DMS 273 treated with DMSO at 0.1 percent for 48 hours (cell line): ENCODE results near the gene SECTM1.
A peak's percentile ranks its signal among the peaks of the same experiment; 100 is the strongest.

Source experiments
- DNase-seq: peaks from one replicate; lab custom pipeline; 2025; lab: John Stamatoyannopoulos, UW

Gene SECTM1

DNA sequence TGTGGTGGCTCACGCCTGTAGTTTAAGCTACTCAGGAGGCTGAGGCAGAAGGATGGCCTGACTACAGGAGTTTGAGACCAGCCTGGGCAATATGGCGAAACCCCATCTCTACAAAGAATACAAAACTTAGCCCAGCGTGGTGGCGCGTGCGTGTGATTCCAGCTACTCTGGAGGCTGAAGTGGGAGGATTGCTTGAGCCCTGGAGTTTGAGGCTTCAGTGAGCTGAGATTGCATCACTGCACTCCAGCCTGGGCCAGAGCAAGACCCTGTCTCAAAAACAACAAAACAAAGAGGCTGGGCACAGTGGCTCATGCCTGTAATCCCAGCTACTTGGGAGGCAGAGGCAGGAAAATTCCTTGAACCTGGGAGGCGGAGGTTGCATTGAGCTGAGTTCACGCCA lies 53.0 kb downstream of the SECTM1 start:
- no peak for DNase-seq

DNA sequence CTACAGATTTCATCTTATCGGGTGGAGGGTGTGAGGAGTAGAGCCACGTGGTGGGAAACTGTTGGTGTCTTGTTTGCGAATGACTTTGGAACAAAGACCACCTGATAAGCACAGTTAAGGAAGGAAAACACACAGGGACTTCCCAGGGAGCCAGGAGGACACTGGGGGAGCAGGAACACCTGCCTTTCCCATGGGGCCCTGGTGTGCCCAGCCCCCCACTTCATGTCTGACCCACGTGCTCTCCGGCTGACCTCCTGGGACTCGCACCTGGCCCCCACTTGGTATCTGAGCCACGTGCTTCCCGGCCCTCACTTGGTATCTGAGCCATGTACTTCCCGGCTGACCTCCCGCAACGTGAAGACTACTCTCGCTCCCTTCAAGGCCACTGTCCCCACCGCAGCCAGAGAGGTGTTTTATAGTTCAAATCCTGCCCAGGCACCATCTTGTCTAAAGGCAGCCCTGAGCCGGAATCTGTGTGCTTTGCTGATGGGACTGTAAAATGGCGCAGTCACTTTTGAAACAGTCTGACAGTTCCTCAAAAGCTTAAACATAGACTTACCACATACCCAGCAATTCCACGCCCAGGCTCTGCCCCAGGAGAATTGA lies 54.7 kb downstream of the SECTM1 start:
- DNase-seq, result no peak

DNA sequence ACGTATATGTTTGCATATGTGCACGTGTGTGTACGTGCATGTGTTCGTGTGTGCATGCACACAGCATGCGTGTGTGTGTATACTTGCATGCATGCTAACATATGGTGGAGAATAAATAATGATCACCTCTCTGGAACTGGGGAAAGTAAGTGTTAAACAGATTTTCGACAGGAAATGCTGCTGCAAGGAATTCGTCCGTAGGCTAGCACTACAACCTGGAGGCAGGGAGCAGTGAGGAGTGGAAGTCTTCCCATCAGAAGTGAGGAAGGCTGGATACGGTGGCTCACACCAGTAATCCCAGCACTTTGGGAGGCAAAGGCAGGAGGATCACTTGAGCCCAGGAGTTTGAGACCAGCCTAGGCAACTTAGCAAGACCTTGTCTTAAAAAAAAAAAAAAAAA lies 55.3 kb downstream of the SECTM1 start:
- DNase-seq, result no peak

DNA sequence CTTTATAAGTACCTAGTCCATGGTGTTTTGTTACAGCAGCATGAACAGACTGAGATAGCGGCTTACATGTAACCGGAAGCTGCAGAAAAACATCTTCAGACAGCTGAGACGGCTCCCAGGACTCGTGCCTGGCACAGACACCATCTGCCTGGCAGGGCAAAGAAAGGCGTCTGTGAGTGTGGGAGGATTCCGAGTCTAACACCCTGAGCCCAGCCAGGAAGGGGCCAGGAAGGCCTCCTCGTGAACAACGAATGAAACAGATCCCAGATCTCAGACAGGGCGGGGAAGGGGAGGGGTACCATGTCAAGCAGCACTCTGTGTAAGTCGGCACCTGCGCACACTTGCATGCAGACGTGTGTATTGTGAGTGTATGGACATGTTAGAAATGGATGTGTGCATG lies 55.7 kb downstream of the SECTM1 start:
- peak; percentile 36 for DNase-seq

DNA sequence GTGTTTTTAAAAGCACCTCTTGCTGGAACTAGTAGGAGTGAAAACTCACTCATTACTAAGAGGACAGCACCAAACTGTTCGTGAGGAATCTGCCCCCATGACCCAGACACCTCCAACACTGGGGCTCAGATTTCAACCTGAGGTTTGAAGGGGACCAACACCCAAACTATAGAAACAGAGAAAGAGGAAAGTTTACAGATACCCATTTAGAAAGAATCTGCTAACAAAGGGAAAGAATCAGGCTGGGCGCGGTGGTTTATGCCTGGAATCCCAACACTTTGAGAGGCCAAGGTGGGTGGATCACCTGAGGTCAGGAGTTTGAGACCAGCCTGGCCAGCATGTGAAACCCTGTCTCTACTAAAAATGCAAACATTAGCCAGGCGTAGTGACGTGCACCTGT lies 56.6 kb downstream of the SECTM1 start:
- DNase-seq, result no peak

DNA sequence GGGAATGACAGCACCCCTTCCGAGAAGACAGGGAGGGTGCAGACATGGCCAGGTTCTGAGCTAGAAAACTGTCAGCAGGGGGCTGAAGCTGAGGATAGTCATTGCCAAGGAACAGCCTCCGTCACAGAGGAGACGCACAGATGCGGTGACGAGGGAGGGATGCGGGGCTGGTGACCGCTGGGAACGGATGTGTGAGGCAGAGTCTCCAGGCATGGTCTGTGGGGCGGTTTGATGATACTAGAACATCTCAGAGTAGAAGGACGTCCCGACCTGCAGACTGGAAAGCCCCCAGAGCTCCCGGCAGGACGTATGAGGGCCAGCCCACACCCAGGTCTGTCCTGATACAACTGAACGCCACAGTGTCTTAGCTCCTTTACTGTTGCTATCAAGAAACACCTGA lies 58.2 kb downstream of the SECTM1 start:
- no peak for DNase-seq

DNA sequence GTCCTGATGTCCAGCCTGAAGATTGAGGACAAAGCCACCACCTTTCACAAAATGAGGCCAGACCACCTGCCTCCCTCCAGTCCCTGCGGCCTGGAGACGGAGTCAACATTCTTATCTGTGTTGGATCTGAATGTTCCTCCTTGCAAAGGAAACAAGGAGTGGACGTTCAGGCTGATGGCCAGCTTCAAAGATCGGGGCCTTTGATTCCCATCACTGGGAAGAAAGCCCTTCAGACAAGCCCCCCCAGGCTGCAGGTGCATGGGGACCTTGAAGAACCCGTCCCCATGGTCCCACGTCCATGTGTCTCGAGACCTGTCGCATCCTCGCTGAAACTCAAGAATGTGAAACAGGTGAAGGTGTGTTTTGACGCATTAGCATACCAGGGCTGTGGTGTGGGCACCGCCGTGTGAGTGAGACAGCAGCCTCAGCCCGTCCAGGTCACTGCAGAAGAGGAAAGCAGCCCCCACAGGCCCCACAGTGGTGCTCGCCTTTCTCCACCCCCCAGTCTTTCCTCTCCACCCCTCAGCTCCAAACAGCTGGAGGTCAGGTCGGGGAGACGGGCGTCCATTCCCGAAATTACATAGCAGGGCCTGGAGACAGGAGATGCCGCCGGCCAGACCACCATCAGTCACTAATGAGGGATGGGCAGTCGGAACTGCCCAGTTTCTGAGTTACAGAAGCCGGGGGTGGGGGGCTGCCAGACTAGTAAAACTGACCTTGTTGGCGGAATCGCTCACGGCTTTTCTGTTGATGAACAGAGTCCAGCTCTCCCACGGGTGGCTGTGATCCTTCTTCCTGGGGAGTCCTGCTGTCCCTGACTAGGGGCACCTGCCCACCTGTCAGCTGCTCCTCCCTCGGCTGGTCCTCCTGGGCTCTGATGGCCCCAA lies 59.2 kb downstream of the SECTM1 start:
- no peak for DNase-seq

DNA sequence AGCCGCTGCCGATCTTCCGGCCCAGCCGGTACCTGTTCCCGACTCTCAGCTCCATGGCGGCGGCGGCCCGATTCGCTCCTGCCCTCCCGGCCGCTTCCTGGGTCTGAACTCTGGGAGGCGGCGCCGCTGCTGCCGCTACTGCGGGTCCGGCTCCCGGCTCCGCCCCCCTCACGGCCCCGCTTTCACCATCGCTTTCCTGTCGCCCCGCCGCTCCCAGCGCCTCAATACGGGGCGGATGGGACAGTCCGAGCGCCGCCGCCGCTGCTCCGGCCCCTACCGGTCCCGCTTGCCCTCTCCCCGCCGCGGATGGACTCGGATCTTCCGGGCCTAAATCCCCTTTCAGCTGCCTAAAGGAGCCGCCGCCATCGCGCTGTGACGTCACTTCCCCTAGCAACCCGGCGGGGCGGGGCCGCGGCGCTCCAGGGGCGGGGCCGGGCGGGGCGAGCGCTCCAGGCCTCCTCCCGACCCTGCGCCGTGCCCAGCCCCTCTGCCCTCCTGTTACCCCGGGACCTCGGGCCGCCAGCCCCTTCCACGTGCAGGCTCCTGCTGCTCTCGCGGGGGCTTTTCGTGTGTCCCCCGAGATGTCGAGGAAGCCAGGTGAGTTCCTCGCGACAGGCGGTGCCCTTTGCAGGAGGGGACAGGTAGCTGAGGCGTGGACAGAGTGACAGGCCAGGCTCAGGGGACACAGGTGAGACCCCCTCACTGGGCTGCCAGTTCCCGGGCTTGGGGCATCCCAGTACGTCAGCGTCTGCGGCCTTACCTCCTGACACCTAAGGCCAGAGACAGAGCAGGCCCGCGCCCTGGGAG lies 60.0 kb downstream of the SECTM1 start, which contains the start of gene CSNK1D:
Gene CSNK1D (minus strand): TSS at position 374 of the 807 bp plus-strand sequence. CDS start 319 bp downstream, at position 55.
- DNase-seq, result peak; percentile 75

DNA sequence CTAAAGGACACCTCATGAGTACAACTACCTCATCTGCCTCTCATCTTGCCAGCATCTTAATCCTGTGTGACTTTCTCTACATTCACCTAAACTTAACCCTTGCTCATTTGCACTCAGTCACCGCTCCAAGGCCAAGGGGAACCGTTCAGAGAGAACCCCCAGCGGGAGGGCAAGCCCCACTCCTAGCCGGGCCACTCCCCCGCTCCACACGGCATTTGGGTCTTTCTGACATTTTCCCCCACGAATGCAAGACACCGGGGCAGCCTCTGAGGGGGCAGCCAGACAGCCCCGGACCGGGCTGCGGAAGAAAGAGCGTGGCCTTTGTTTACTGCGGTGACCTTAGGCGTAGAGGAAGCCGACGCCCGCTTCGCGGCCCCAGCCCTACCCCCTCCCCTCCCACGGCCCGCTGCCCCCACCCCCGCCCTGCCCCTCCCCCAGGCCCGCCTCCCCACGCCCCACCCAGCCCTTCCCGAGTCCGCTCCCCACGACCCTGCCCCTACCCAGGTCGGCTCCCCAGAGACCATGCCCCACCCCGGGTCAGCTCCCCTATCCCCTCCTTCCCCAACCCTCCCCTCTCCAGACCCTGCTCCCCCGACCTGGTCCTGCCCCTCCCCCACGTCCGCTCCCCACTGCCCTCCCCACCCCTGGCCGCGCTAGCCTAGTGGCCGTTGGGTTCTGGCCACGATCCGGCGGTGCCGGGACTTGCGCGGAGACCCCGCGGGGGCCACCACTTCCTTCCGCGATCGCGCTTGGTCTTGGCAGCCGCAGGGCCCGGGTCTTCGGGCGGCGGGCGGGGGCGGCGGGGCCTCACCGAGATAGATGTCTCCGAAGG lies 60.9 kb downstream of the SECTM1 start:
- no peak for DNase-seq

DNA sequence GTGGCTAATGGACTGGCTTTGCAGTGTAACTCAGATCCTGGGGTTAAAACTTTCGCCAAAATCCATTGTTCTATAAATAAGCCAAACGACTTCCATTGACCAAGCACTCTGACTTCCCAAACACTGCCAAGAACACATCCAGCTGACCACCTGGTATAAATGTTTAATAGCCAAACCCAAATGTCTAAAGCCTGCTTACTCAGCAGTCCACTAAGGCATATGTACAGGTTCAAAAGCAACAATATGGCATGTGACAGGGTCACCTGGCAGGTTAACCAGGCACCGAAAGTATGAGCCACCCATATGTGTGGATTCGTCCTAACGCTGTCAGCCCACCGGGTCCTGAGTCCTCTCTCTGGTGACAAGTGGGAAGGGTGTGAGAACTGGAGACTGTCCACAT lies 62.2 kb downstream of the SECTM1 start:
- DNase-seq, result no peak
